Measurements from ENCODE around the gene ABHD12. TPM values are rescaled to one million over a fixed set of nuclear protein-coding genes. Genes with fewer than 3 reads are reported as not detected.

The ABHD12 gene
- total RNA-seq (27.7 and 28.3 TPM in 2 replicates), polyA plus RNA-seq (9.6 and 11.0 TPM in 2 replicates), polyA minus RNA-seq (8.6 and 17.3 TPM in 2 replicates)
- 9.1 TPM for total RNA-seq (2013)

GRCh38 chr20:25390538-25391528 is at the start of gene ABHD12:
ABHD12 (minus strand) TSS chr20:25390835; CDS start chr20:25390703, 132 bp downstream.
- Mint-ChIP-seq H3K4me3 (peak within 1 kb of the TSS; percentile 93), H3K9me3 (ENCODE audit: insufficient read depth) (no peaks in the 10 kb centered on the region), H3K4me1 (peaks cover 20% of the 10 kb centered on the region), H3K27me3 (no peaks in the 10 kb centered on the region), H3K27ac (peak within 1 kb of the TSS; percentile 90)
- Histone ChIP-seq H3K4me2 (replicated peaks; ENCODE audit: low read depth, low read length, poor library complexity, severe bottlenecking) (peak within 1 kb of the TSS; percentile 99), H3K4me3 (ENCODE audit: control extremely low read depth in 1 of 5, extremely low read depth in 1 of 5, insufficient read depth in 1 of 5, low read depth in 2 of 5, low read length in 4 of 5) (peak within 1 kb of the TSS; percentile 66 to 85 (median 72)), H3K36me3 (replicated peaks in 1 of 2; ENCODE audit: control extremely low read depth in 1 of 2, control insufficient read depth in 1 of 2, extremely low read depth in 1 of 2, insufficient read depth in 2 of 2, low read length in 1 of 2) (no peaks in the 10 kb centered on the region), H3K9ac (ENCODE audit: low read length) (peak within 1 kb of the TSS; percentile 87), H3K79me2 (ENCODE audit: control insufficient read depth, insufficient read depth, low read length) (peaks cover 21% of the 10 kb centered on the region), H3K4me1 (ENCODE audit: control insufficient read depth in 2 of 2, insufficient read depth in 2 of 2, low read length in 2 of 2) (peaks cover 6 to 7% of the 10 kb centered on the region in 2 donors), H4K20me1 (ENCODE audit: control insufficient read depth, insufficient read depth, low read length, poor library complexity, severe bottlenecking) (no peaks in the 10 kb centered on the region), H3K27me3 (replicated peaks in 1 of 4; ENCODE audit: control extremely low read depth in 1 of 4, control insufficient read depth in 3 of 4, insufficient read depth in 4 of 4, low read length in 3 of 4) (no peaks in the 10 kb centered on the region), H3K9me3 (ENCODE audit: control extremely low read depth in 1 of 3, control insufficient read depth in 2 of 3, insufficient read depth in 1 of 3, low read length in 2 of 3) (no peaks in the 10 kb centered on the region), H3K27ac (ENCODE audit: low read length in 2 of 2) (peak within 1 kb of the TSS; percentile 8 to 58), H2AFZ (ENCODE audit: insufficient read depth, low read depth, low read length, poor library complexity, severe bottlenecking) (peak within 1 kb of the TSS; percentile 85)
- WGBS (ENCODE audit: insufficient coverage), result under 1% methylated on average over 67 of the region's 91 CpGs
- CTCF ChIA-PET, result interaction anchor here (1.0 to 1.3 kb wide), 2 partner anchors 73 to 96 kb away, joined by 3 to 8 read pairs; no protein-coding TSS in a partner anchor
- intact Hi-C loops (cut with micrococcal nuclease), result loop anchor here (1.0 to 5.0 kb wide), 12 partner anchors 8 to 1969 kb away; partner anchors contain the start of genes ACSS1, APMAP, ENTPD6 and GINS1
- DNase-seq, result peak; percentile 94
- peak; percentile 91 for ATAC-seq (ENCODE audit: low read depth)
- POLR2A ChIA-PET, result interaction anchor here (0.7 to 1.0 kb wide), 3 partner anchors 8 to 72 kb away, joined by 3 to 7 read pairs (median 4); partner anchors contain the start of gene GINS1
- TF ChIP-seq CTCF (IDR thresholded peaks at IDR 0.05) (no peak), EZH2 (IDR thresholded peaks at IDR 0.05; ENCODE audit: borderline replicate concordance, insufficient read depth, low read depth, low read length, poor library complexity, severe bottlenecking) (no peak)
